Stimulated activated naive CD4-positive, alpha-beta T cell treated with Interleukin-2 at 50 U/mL for 16 hours (primary cell): Measurements from ENCODE around the gene LHFPL2.

ENCODE experiments used
- DNase-seq: peaks from one replicate; lab custom pipeline; 2025; lab: John Stamatoyannopoulos, UW

LHFPL2 gene

GRCh38 chr5:78501411-78502352 is 146.9 kb downstream of the LHFPL2 start:
- DNase-seq, result no peak

- no peak for DNase-seq
Observed at GRCh38 chr5:78500871-78501270, 147.7 kb downstream of the LHFPL2 start.

GRCh38 chr5:78500028-78500427 is 148.5 kb downstream of the LHFPL2 start:
- no peak for DNase-seq

- DNase-seq, result no peak
Observed at GRCh38 chr5:78499485-78499884, 149.1 kb downstream of the LHFPL2 start.

- DNase-seq, result no peak
Observed at GRCh38 chr5:78497573-78498533, 150.7 kb downstream of the LHFPL2 start.

GRCh38 chr5:78496373-78496772 is 152.2 kb downstream of the LHFPL2 start:
- DNase-seq, result no peak

GRCh38 chr5:78495800-78496199 is 152.8 kb downstream of the LHFPL2 start:
- no peak for DNase-seq

- DNase-seq, result no peak
Observed at GRCh38 chr5:78492650-78493049, 155.9 kb downstream of the LHFPL2 start.

- no peak for DNase-seq
Observed at GRCh38 chr5:78492224-78492623, 156.3 kb downstream of the LHFPL2 start.

GRCh38 chr5:78490709-78491485 is 157.7 kb downstream of the LHFPL2 start:
- no peak for DNase-seq

- no peak for DNase-seq
Observed at GRCh38 chr5:78487846-78488245, 160.7 kb downstream of the LHFPL2 start.

GRCh38 chr5:78486218-78486617 is 162.4 kb downstream of the LHFPL2 start:
- no peak for DNase-seq

GRCh38 chr5:78483809-78484521 is 164.6 kb downstream of the LHFPL2 start:
- no peak for DNase-seq

- DNase-seq, result no peak
Observed at GRCh38 chr5:78482948-78483347, 165.6 kb downstream of the LHFPL2 start.

GRCh38 chr5:78476795-78477194 is 171.8 kb downstream of the LHFPL2 start:
- no peak for DNase-seq

- DNase-seq, result no peak
Observed at GRCh38 chr5:78475370-78475769, 173.2 kb downstream of the LHFPL2 start.

- DNase-seq, result no peak
Observed at GRCh38 chr5:78473751-78474150, 174.8 kb downstream of the LHFPL2 start.

- no peak for DNase-seq
Observed at GRCh38 chr5:78472469-78473106, 176.0 kb downstream of the LHFPL2 start.

- no peak for DNase-seq
Observed at GRCh38 chr5:78471896-78472295, 176.7 kb downstream of the LHFPL2 start.

- DNase-seq, result no peak
Observed at GRCh38 chr5:78467752-78468357, 180.7 kb downstream of the LHFPL2 start.
